GM18907 (cell line): ENCODE measurements around the gene USP24.
"Not testable (repeated sequence)": the region's sequence is repeated elsewhere in the genome, so short reads cannot be mapped to it uniquely, and the experiment has no call there.

Experiments used
- ATAC-seq: cut with Tn5 transposase; IDR thresholded peaks from one replicate; pipeline ENCODE4 v1.9.1; 2021; ENCODE audit warnings: mild to moderate bottlenecking, moderate library complexity; ENCODE audit not compliant: unreplicated experiment

USP24 gene

DNA sequence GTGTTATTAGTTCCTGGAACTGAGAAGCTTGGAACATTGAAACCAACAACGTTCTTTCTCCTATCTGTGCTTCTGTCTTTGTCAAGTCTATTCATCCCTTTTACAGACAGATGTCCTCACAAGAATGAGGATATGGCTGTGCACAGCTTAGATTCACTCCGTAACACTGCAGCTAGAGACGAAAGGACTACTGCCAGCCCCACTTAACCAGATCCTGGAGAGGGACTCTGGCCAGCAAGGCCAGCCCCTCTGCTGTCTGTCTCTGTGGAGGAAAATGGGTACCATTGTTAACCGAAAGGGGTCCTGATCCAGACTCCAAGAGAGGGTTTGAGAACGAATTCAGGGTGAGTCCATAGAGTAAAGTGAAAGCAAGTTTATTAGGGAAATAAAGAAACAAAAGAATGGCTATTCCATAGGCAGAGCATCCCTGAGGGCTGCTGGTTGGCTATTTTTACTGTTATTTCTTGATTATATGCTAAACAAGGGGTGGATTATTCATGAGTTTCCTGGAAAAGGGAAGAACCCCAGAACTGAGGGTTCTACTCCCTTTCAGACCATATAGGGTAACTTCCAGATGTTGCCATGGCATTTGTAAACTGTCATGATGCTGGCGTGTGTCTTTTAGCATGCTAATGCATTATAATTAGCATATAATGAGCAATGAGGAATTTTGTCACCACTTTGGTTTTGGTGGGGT is 17.4 kb upstream of the USP24 start:
- ATAC-seq, result no peak

DNA sequence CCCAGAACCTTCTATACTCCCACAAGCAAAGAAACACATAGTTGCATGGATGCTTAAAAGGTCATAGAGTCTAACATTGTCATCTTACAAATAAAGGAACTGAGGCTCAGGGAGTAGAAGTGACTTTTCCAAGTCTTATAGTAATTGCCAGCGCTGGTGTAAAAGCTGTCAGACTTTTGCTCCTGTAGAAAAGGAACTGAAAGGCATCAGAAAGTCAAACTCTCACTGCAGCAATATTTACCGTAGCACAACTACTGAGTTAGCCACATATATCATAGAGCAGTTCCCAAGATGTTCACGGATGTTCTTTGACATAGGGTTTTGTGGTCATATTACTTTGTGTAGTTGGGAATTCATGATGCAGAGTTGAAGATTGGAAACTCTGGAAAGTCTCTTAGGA is 16.6 kb upstream of the USP24 start:
- no peak for ATAC-seq

DNA sequence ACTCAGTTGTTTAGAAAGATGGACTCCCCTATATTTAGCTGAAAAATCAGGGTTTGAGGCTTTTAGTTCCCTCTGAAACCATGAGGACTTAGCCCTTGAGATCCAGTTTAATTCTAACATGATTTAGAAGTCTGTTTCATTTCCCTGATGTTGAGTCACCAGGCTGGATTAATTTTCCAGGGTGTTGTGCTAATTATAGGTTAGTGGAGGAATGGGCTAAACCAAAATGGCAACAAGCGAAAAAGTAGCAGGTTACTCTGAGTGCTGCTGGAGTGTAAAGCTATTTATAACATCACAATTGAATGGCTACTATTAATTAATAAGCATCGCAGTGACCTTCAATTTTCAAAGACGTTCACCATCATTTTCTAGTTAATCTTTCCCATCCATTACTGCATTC is 15.5 kb upstream of the USP24 start:
- ATAC-seq, result no peak

DNA sequence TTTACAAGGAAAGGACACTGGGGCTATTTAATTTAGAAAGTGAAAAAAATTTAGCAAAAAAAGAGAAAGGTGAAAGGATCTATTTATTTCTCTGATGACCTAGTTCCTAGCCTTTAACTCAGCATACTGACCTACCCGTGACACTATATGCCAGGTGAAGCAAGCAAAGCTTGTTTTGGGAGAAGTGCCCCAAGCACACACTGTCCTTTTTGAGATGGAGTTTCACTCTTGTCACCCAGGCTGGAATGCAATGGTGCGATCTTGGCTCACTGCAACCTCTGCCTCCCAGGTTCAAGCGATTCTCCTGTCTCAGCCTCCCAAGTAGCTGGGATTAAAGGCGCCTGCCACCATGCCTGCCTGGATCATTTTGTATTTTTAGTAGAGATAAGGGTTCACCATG is 14.6 kb upstream of the USP24 start:
- not testable (repeated sequence) for ATAC-seq

DNA sequence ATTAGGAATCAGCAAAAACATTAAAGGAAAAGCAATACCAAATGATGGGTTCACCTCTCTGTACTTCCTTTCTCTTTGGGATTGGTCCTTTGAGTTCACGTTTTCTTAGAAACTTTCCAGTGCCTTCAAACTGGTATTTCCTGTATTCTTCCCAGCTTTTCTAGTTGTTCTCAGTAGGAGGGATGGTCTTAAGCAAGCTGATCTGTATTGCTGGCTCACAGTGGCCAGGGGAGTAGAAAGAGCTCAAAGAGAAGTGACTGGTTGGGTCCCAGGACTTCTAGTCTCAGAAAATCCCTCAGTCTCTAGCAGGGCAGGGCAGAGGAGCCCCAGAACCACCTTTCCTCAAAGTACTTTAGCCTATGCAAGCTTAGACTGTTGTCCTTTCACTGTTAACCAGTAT is 10.1 kb upstream of the USP24 start:
- no peak for ATAC-seq

DNA sequence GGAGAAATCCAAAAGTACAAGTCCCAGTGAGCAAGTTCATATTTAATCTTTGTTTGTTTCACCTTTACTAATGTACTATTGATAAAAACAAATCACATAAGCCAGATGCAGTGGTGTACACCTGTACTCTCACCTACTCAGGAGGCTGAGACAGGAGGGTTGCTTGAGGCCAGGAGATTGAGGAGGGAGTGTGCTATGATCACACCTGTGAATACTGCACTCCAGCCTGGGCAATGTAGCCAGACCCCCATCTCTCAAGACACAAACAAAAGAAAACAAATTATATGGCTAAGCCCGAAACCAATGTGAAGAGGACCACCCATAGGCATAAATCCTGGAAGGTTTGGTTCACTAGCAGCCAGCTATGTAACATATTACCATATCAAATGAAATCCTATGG is 9.6 kb upstream of the USP24 start:
- ATAC-seq, result no peak

DNA sequence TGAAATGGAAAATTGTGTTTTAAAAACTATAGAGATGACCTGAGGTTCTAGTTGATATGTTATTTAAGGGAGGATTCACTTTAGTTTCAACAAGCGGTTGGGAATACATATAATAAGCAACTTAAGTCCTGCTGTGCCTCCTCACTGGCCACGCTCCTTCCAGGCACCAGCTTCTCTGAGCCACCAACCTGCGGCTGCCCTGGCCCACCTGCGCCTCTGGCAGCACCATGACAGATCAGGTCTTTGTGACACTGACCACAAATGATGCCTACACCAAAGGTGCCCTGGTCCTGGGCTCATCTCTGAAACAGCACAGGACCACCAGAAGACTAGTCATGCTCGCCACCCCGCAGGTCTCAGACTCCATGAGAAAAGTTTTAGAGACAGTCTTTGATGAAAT is 7.0 kb upstream of the USP24 start:
- ATAC-seq, result no peak

DNA sequence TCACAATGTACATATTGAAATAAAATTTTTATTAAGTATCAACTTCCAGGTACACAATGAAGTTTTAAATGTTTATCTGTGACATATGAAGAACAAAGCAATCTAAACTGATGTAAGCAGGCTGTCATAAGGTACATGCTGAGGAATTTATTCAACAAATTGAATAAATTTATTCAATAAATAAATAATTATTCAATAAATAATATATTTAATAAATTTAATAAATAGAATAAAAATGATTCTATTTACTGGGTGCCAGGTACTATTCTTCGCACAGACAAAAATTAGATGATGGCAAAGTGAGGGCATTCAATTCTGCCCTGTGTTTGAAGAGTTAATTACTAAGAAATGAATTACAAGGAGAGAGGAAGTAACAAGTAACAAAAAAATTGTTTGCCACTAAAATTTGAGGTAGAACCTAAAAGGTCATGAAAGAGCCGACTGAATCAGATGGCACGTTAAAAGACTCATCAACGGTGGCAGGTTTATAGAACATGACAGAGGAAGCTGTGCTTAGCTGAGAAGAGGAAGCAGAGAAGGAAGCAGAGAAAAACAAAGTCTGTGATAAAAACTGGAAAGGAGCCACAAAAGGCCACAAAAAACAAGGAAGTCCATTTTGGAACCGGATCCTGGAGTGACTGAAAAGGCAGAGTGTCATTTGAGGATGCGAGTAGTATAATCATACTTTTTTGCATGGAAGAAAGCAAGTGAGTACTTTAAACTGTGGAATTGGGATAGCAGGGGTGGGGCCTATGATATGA is 2.2 kb upstream of the USP24 start:
- no peak for ATAC-seq

DNA sequence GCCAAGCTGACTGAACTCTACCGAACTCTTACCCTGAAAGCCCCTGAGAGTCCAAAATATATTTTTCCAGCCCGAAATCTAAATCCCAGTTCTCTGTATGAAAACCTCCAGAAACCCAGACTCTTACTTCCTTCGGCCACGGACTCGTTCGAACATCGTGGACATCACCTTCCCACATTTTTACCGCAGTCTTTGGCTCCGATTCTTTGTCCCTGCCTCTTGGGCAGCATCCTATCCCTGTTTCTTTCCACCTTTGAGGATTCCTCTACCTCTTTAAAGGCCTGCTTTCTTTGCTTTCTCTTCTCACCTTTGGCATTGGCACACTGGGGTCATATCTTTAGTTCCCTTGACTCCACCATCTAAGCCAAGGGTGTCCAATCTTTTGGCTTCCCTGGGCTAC is 932 bp upstream of the USP24 start:
- ATAC-seq, result no peak

DNA sequence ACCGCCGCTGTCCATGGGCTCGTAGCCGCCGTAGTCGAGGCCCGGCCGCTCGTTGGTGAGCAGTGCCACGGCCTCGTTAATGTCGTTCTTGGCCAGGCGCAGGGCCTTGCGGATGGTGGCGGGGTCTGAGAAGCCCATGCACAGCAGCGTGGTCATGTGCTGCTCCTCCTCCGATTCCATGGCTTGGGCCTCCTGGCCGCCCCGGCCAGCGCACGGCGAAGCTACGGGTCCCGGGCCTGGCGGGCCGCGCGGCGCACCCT is 300 bp downstream of the USP24 start:
- peak; percentile 16 for ATAC-seq

DNA sequence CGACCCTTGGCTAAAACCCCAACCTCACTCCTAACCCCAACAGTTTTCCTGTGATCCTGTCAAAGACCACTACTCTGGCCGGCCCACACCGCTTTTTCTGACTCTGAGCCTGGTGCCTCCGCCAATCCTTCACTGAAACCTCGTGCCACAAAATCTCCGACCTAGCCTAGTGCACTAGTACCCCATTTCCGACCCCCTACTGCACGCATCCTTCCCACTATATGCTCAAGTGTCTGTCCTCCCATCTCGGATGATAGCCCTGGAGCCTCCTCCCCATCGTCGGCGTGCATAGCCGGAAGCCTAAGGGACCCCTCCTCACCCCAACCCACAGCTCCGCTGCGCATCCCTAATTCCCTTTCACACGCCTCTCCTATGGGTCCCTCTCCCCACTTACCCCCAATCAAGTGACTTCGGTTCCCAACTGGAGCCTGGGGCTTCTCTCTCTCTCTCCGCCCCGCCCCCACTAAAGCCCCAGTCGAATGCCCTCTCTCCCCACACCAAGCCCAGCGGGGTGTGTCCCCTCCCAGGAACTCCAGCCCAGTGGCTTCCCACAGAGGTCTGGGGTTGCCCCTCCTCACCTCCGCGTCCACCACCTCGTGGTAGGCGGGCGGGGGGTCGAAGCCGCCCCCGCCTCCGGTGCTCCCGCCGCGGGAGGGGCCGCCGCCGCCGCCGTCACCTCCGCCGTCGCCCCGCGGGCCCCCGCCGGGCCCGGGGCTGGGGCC is 791 bp downstream of the USP24 start:
- peak; percentile 24 for ATAC-seq

DNA sequence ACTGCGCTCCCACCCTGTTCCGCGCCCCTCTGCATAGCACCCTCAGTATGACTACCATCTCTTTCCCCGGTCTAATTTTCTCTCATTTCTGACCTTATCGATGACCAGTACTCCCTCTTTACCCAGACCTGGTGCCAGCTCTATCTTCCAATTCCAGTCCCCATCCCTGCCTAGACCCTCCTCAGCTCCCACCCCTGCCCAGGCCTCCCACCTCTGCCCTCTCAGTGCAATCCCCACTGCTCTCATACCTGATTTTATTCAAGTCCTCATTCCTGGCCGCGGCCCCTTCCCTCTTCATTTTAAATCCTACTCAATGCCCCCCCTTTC is 1.3 kb downstream of the USP24 start:
- ATAC-seq, result no peak

DNA sequence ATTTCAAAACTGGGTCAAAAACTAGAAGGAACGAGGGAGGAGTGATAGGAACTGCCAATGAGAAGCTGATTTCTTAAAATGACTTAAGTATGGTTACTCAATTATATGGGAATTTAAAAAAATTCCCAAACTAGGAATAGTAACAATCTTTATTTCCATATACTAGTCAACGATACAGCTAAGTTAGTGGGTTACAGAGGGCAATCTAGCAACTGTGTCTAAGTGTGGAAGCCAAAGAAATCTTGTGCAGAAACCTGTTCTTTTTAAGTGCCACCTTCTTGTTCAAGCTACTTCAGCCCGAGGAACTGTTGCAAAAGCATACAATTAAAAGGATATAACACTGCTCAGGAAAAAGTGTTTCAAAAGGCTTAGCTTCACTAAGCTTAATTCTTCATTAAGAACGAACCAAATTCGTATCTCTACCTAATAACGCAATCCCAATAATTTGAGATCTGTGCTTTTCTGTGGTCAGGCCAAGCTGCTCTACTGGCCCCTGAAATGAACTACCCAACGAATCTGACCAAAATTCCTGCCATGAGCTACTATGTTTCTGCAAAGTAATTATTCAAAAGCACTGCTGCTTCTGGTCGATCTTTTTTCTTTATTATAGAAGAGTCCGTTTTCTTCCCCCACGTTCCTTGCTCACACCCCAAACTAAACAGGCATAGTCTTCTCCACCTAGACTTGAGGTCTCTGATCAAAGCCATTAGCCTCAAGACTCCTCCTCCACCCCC is 1.8 kb downstream of the USP24 start:
- no peak for ATAC-seq

DNA sequence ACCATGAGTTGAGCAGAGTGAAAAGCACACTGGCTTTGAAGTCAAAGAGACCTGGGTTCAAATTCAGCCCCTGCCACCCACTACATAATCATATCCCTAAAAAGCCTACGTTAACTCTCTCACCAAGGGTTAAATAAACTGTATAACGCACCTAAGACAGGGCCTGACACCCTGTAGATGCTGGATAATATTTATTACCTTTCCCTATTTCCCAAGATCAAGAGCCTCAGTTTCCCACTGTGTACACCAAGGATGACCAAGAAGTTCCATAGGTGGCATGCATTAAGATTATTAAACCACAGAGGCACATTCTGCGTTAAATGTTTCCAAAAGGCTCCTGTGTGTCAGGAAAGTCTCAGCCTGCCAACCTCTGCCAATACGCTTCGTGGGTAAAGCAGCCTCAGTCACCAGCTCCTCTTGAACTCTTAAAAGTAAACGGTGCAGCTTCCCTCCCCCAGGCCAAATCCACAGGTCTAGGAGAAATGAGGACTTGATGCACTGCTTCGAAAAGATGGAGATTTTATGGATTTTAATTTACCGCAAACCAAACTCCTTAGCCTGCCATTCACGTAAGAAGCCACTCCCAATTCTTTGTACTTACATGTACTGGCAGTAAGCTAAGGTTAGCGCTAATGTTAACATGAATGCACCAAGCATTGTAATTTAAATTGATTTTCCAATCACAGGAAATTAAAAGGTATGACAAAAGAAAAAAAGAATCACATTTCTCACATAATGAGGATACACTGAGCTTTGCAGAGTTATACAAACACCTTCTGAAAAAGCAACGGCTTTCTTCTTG is 2.6 kb downstream of the USP24 start:
- no peak for ATAC-seq

DNA sequence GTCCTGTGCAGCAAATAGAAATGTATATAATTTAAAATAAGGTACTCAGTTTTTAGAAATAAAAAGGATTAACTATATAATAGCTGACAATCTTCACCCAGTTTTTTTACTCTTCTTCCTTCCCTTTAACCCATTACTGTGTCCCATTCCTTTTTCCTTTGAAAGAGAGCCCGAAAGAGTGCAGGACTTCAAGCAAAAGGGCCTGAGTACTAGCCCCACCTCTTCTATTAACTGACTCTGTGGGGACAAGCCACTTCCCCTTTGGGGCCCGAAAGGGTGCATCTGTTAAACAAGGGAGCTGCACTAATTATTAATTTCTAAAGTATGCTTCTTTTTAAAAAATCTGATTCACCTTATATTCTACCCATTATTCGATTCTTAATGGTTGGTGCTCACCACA is 3.3 kb downstream of the USP24 start:
- peak; percentile 36 for ATAC-seq

DNA sequence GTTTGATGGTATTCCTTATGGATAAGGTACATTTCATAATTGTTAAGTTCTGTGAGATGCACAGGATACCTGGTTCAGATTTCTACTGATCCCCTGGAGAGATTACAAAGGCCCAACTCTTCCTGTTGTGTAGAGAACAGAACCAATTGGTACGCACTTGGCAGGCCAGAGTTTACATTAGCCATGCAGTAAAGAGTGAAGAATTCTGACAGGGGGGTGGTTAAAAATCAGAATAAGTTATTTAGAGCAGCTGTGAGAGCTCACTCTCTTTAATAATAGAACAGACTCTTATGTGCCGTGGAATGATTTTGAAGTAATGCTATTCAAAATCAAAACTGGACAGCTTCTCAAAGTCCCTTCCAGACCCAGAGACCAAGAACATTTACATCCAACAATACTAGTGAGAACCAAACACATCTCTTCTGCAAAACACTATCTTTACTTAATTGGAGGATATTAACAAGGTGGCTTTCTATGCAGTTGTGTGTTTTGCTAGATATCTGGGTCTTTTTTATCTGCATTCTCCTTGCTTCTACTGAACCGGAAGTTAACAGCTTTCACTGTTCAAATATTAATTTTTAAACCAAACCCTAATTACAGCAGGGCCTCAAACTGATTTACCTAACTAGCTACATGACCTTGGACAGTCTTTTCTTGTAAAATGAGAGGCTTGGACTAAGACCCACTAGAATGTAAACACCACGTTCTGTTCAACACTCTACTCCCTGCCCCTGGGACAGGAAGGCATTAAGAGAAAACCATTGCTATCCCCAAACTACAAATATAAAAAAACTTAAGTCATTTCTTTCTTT is 4.0 kb downstream of the USP24 start:
- peak; percentile 39 for ATAC-seq

DNA sequence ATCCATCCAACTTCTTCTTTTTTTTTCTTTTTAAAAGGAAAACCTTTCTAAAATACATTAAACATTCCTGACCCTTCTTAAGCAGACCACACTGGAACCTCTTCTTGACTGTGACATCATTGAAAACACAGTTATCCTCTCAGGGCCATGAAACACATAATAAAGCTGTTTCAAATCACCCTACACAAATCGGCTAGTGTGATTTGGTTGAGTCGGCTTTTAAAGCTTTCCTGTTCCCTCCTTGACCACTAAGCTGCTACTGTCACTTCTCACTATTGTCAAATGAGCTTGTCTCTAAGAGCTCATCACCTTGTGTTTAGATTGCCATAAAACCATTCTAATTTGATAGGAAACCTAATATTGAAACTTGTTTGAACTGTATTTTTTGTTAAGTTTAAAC is 5.9 kb downstream of the USP24 start:
- no peak for ATAC-seq

DNA sequence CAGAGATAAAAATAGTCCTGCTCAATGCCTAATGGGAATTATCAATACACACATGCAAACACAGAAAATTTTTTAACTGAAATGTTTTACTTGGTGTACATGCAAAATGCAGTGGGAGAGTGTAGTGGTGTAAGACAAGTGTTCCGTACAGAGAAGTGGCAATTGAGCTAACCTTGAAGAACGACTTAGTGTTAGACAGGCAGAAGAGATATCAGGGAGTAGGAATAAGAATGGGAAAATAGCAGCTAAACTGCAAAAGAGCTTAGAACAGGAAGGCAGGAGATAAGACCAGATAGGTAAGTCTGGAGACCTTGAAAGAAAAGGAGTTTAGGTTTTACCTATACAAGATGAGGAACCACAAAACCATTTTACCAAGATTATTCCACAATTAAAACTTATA is 9.0 kb downstream of the USP24 start:
- no peak for ATAC-seq

DNA sequence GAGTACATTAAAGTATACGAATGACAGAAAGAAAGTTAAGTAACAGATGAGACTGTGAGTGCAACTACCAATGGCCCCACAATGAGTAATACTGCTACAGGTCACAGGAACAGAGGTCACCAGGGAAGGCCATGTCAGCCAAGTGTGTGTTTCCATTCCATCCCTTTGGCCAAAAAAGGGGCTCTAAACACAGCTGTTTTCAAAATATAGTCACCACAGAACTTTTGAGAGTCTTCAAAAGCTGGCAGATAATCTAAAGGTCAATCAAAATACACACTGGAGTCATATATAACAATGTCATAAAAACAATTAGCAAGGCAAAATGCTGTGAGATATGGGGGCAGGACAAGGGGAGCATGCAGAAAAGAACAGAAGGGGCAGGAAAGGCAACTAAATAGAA is 10.2 kb downstream of the USP24 start:
- ATAC-seq, result peak; percentile 70

DNA sequence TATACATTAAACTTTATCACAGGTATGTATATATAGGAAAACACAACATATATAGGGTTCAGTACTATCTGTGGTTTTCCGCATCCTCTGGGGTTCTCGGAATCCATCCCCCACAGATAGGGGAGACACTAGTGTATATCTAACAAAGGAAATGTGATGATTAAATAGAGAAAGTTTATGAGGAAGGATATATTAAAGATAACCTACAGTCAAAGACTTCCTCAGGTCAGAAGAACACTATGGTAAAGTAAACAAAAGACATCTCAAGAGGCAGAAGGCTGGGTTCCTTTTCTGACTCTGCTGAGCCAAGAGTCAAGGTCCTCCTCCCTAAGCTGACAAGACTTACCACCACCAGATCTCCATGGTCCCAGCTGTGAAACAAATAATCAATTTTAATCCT is 12.1 kb downstream of the USP24 start:
- no peak for ATAC-seq
